HEK293 (cell line): ENCODE results near the gene TENT4B.

Experiments used
- CTCF ChIA-PET: fragments of 350-600 bp; formaldehyde crosslinking; extraction: SDS; loops from one replicate; lab custom pipeline; 2021; ENCODE audit warnings: antibody characterized with exemption; lab: Yijun Ruan, JAX
- POLR2A ChIA-PET: fragments of 300-600 bp; formaldehyde crosslinking; extraction: SDS; loops from one replicate; lab custom pipeline; 2020; ENCODE audit warnings: antibody characterized with exemption, inconsistent platforms; lab: Yijun Ruan, JAX
- H3K27ac ChIP-seq: fragments of 200-500 bp; sonication (Bioruptor generic); 2 replicates; pipeline ENCODE4 v1.5.1; 2014; ENCODE audit warnings: low read depth, low read length, control low read depth, inconsistent platforms; ENCODE audit errors: extremely low read depth
- H3K36me3 ChIP-seq, 2 experiments: fragments of 200-500 bp in 1 of 2; sonication (Bioruptor generic) in 1 of 2; 1 replicate in 1 of 2; 2 replicates in 1 of 2; pipeline ENCODE4 v1.5.1; 2014 to 2017; ENCODE audit warnings: inconsistent platforms in 2 of 2, low read length in 2 of 2; ENCODE audit not compliant: control insufficient read depth in 2 of 2, insufficient read depth in 1 of 2
- H3K4me1 ChIP-seq: fragments of 200-500 bp; sonication (Bioruptor generic); 2 replicates; pipeline ENCODE4 v1.5.1; 2014; ENCODE audit warnings: mild to moderate bottlenecking, low read length, inconsistent platforms; ENCODE audit not compliant: control insufficient read depth, insufficient read depth
- H3K4me3 ChIP-seq: 2 replicates; pipeline ENCODE4 v1.5.1; 2011; ENCODE audit warnings: low read depth, mild to moderate bottlenecking, control low read depth, low read length, moderate library complexity
- H3K9me3 ChIP-seq: fragments of 200-500 bp; sonication (Bioruptor generic); 2 replicates; pipeline ENCODE4 v1.5.1; 2014; ENCODE audit warnings: low read depth, low read length, inconsistent platforms; ENCODE audit not compliant: control insufficient read depth, insufficient read depth
- BCL11B ChIP-seq: fragments of 450-650 bp; formaldehyde crosslinking; IDR thresholded peaks from 2 replicates; pipeline ENCODE4 v1.5.1; 2016; ENCODE audit warnings: low read depth, missing biosample characterization, missing genetic modification characterization
- BCL6B ChIP-seq: fragments of 450-650 bp; formaldehyde crosslinking; IDR thresholded peaks from 2 replicates; pipeline ENCODE4 v1.5.1; 2017; ENCODE audit warnings: missing biosample characterization, missing genetic modification characterization
- KLF7 ChIP-seq: fragments of 450-650 bp; formaldehyde crosslinking; IDR thresholded peaks from 2 replicates; pipeline ENCODE4 v1.5.1; 2016; ENCODE audit warnings: missing biosample characterization, missing genetic modification characterization, borderline replicate concordance
- OVOL3 ChIP-seq: fragments of 450-650 bp; formaldehyde crosslinking; IDR thresholded peaks from 2 replicates; pipeline ENCODE4 v1.5.1; 2016; ENCODE audit warnings: missing biosample characterization, missing genetic modification characterization
- PATZ1 ChIP-seq: fragments of 450-650 bp; formaldehyde crosslinking; IDR thresholded peaks from 2 replicates; pipeline ENCODE4 v1.5.1; 2016; ENCODE audit warnings: missing biosample characterization, missing genetic modification characterization
- ZBTB17 ChIP-seq: fragments of 450-650 bp; formaldehyde crosslinking; IDR thresholded peaks from 2 replicates; pipeline ENCODE4 v1.5.1; 2016; ENCODE audit warnings: missing biosample characterization, missing genetic modification characterization
- ZFP37 ChIP-seq: fragments of 450-650 bp; formaldehyde crosslinking; IDR thresholded peaks from 2 replicates; pipeline ENCODE4 v1.5.1; 2016; ENCODE audit warnings: missing biosample characterization, missing genetic modification characterization
- ZNF175 ChIP-seq: fragments of 450-650 bp; formaldehyde crosslinking; IDR thresholded peaks from 2 replicates; pipeline ENCODE4 v1.5.1; 2016; ENCODE audit warnings: missing biosample characterization, missing genetic modification characterization
- ZNF26 ChIP-seq: fragments of 450-650 bp; formaldehyde crosslinking; IDR thresholded peaks from 2 replicates; pipeline ENCODE4 v1.5.1; 2016; ENCODE audit warnings: missing biosample characterization, missing genetic modification characterization
- ZNF280C ChIP-seq: fragments of 450-650 bp; formaldehyde crosslinking; IDR thresholded peaks from 2 replicates; pipeline ENCODE4 v1.5.1; 2016; ENCODE audit warnings: missing biosample characterization, missing genetic modification characterization
- ZNF473 ChIP-seq: fragments of 450-650 bp; formaldehyde crosslinking; IDR thresholded peaks from 2 replicates; pipeline ENCODE4 v1.5.1; 2017; ENCODE audit warnings: missing biosample characterization, missing genetic modification characterization
- ZNF544 ChIP-seq: fragments of 450-650 bp; formaldehyde crosslinking; IDR thresholded peaks from 2 replicates; pipeline ENCODE4 v1.5.0; 2017; ENCODE audit warnings: missing biosample characterization, missing genetic modification characterization
- ZNF558 ChIP-seq: fragments of 450-650 bp; formaldehyde crosslinking; IDR thresholded peaks from 2 replicates; pipeline ENCODE4 v1.5.1; 2016; ENCODE audit warnings: missing biosample characterization, missing genetic modification characterization
- ZNF623 ChIP-seq: fragments of 450-650 bp; formaldehyde crosslinking; IDR thresholded peaks from 2 replicates; pipeline ENCODE4 v1.5.1; 2016; ENCODE audit warnings: missing biosample characterization, missing genetic modification characterization
- ZNF664 ChIP-seq: fragments of 450-650 bp; formaldehyde crosslinking; IDR thresholded peaks from 2 replicates; pipeline ENCODE4 v1.5.1; 2016; ENCODE audit warnings: missing biosample characterization, missing genetic modification characterization
- ZSCAN5A ChIP-seq: fragments of 450-650 bp; formaldehyde crosslinking; IDR thresholded peaks from 2 replicates; pipeline ENCODE4 v1.5.1; 2016; ENCODE audit warnings: missing biosample characterization, missing genetic modification characterization
- TF ChIP-seq, protein P1 (sequence below): fragments of 450-650 bp; formaldehyde crosslinking; IDR thresholded peaks from 2 replicates; pipeline ENCODE4 v1.5.1; 2016; ENCODE audit warnings: missing biosample characterization, missing genetic modification characterization

Gene TENT4B

GRCh38 chr16:50265716-50266336 lies 112.7 kb downstream of the TENT4B start:
- Histone ChIP-seq H3K9me3 (no peaks in the 10 kb centered on the region), H3K27ac (no peak overlapping the region; the same call in 1 of the 2 replicates), H3K4me1 (0 out of 2 replicates have a peak, but pooled peaks cover 3% of the 10 kb centered on the region), H3K36me3 (no peaks in the 10 kb centered on the region), H3K4me3 (no peak overlapping the region)
- TF ChIP-seq ZBTB17 (tag by site-specific recombination) (no peak), OVOL3 (tag by site-specific recombination) (no peak), BCL11B (tag by site-specific recombination) (no peak), ZSCAN5A (no peak), KLF7 (no peak), ZNF558 (tag by site-specific recombination) (no peak), ZNF664 (tag by site-specific recombination) (no peak), ZNF623 (tag by site-specific recombination) (no peak), ZNF26 (no peak), PATZ1 (tag by site-specific recombination) (no peak), BCL6B (no peak), ZNF280C (tag by site-specific recombination) (no peak), ZNF175 (no peak), ZNF473 (no peak), ZNF544 (tag by site-specific recombination) (no peak), ZFP37 (no peak)
- TF ChIP-seq, protein P1, sequence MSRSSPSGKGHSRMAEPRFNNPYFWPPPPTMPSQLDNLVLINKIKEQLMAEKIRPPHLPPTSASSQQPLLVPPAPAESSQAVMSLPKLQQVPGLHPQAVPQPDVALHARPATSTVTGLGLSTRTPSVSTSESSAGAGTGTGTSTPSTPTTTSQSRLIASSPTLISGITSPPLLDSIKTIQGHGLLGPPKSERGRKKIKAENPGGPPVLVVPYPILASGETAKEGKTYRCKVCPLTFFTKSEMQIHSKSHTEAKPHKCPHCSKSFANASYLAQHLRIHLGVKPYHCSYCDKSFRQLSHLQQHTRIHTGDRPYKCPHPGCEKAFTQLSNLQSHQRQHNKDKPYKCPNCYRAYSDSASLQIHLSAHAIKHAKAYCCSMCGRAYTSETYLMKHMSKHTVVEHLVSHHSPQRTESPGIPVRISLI (tag by site-specific recombination): no peak
- ChIA-PET CTCF (interaction anchor here (0.6 to 1.1 kb wide), 5 partner anchors 13 to 241 kb away, joined by 3 to 5 read pairs (median 3); partner anchors contain the start of gene CNEP1R1), POLR2A (interaction anchor here (0.6 to 1.4 kb wide), 2 partner anchors 9 to 31 kb away, joined by 3 to 5 read pairs; no protein-coding TSS in a partner anchor)
